GM18526 (cell line): ENCODE data around the gene KRT84.

Experiments
- POLR2A ChIP-seq: IDR thresholded peaks from 3 replicates; pipeline ENCODE4 v1.6.1; 2011; ENCODE audit not compliant: insufficient read length; ENCODE audit errors: extremely low read depth

Gene KRT84

DNA sequence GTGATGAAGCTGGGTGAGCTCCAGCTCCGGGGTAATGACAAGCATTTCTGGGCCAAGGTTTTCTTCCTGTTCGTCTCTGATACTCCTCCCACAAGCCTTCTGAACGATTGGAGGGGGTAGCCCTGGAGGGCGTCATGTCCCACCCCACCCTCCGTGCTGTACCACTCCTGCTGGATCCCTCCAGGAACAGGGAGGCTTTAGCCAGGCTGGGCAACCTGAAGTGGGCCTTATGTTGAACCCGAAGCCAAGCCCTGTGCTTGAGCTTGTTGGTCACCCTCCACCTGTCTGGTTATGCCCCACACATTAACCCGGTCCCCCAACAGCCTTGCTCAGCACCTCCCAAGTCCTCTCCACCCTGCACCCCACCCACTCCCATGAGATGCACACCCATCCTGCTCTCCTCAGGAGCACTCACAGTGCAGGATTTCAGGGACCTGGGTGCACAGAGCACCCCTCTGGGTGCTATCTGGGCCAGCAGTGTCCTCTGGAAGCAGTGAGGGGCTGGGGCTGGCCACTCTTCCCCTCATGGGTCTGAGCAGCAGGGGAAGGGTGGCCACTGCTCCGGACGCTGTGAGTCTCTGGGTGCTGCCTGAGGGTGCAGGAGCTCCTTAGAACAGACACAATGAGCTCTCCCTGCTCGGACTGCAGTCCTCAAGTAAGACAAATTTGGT is 57.5 kb downstream of the KRT84 start:
- no peak for TF ChIP-seq POLR2A
